ENCODE measurements around the gene AMD1.

Gene AMD1

GRCh38 chr6:110873981-110874879 lies at the start of gene AMD1:
AMD1 (plus strand) TSS chr6:110874785; CDS start chr6:110875106, 321 bp downstream.
- H2AFZ ChIP-seq (ENCODE audit: low read depth, low read length, severe bottlenecking) = peak within 1 kb of the TSS; percentile 69
- peak within 1 kb of the TSS; percentile 98 for H3K9ac ChIP-seq (ENCODE audit: low read length)
- H3K79me2 ChIP-seq (ENCODE audit: insufficient read depth, low read length) = peaks cover 46% of the 10 kb centered on the region
- H3K9me2 ChIP-seq (replicated peaks; ENCODE audit: insufficient read depth, low read length) = no peaks in the 10 kb centered on the region
- H4K20me1 ChIP-seq (ENCODE audit: low read depth, low read length) = peaks cover 20% of the 10 kb centered on the region
- H3K4me2 ChIP-seq (ENCODE audit: low read depth, low read length, poor library complexity, severe bottlenecking) = peak within 1 kb of the TSS; percentile 91
- no peaks in the 10 kb centered on the region for H3K27me3 ChIP-seq (ENCODE audit: low read length)
- H3K9me3 ChIP-seq (ENCODE audit: insufficient read depth, low read length) = no peaks in the 10 kb centered on the region
- TF ChIP-seq CTCF (IDR thresholded peaks at IDR 0.05; ENCODE audit: insufficient read depth, low read length, poor library complexity, severe bottlenecking) (no peak), EZH2phosphoT487 (conservative IDR thresholded peaks at IDR 0.05; ENCODE audit: low read length) (no peak)
- H3K36me3 ChIP-seq (ENCODE audit: low read length) = no peaks in the 10 kb centered on the region
- H3F3A ChIP-seq (ENCODE audit: insufficient read depth) = peaks cover 24% of the 10 kb centered on the region; the same call in 1 of the 2 replicates
- H3K27ac ChIP-seq (ENCODE audit: low read depth, low read length) = peak within 1 kb of the TSS; percentile 77
- peak within 1 kb of the TSS; percentile 84 for H3K4me3 ChIP-seq (ENCODE audit: insufficient read depth, low read length, poor library complexity, severe bottlenecking)

- no peaks in the 10 kb centered on the region for H3K27me3 ChIP-seq (ENCODE audit: low read length)
- TF ChIP-seq CTCF (IDR thresholded peaks at IDR 0.05; ENCODE audit: insufficient read depth, low read length, poor library complexity, severe bottlenecking) = no peak
- TF ChIP-seq EZH2phosphoT487 (conservative IDR thresholded peaks at IDR 0.05; ENCODE audit: low read length) = no peak
- H3K27ac ChIP-seq (ENCODE audit: low read depth, low read length) = no peak overlapping the region
- no peaks in the 10 kb centered on the region for H3K36me3 ChIP-seq (ENCODE audit: low read length)
- H3K9me3 ChIP-seq (ENCODE audit: insufficient read depth, low read length) = no peaks in the 10 kb centered on the region
- H3F3A ChIP-seq (ENCODE audit: insufficient read depth) = no peaks in the 10 kb centered on the region
- H3K9me2 ChIP-seq (replicated peaks; ENCODE audit: insufficient read depth, low read length) = no peaks in the 10 kb centered on the region
- no peak overlapping the region for H3K4me2 ChIP-seq (ENCODE audit: low read depth, low read length, poor library complexity, severe bottlenecking)
- no peak overlapping the region for H2AFZ ChIP-seq (ENCODE audit: low read depth, low read length, severe bottlenecking)
- H3K4me3 ChIP-seq (ENCODE audit: insufficient read depth, low read length, poor library complexity, severe bottlenecking) = no peak overlapping the region
- no peak overlapping the region for H3K9ac ChIP-seq (ENCODE audit: low read length)
- H4K20me1 ChIP-seq (ENCODE audit: low read depth, low read length) = no peaks in the 10 kb centered on the region
- no peaks in the 10 kb centered on the region for H3K79me2 ChIP-seq (ENCODE audit: insufficient read depth, low read length)
Measured at GRCh38 chr6:110826236-110827129, 48.1 kb upstream of the AMD1 start.

- H4K20me1 ChIP-seq (ENCODE audit: low read depth, low read length) = no peaks in the 10 kb centered on the region
- H3K79me2 ChIP-seq (ENCODE audit: insufficient read depth, low read length) = no peaks in the 10 kb centered on the region
- H3K27me3 ChIP-seq (ENCODE audit: low read length) = no peaks in the 10 kb centered on the region
- TF ChIP-seq EZH2phosphoT487 (conservative IDR thresholded peaks at IDR 0.05; ENCODE audit: low read length) (no peak), CTCF (IDR thresholded peaks at IDR 0.05; ENCODE audit: insufficient read depth, low read length, poor library complexity, severe bottlenecking) (no peak)
- H2AFZ ChIP-seq (ENCODE audit: low read depth, low read length, severe bottlenecking) = no peak overlapping the region
- no peaks in the 10 kb centered on the region for H3F3A ChIP-seq (ENCODE audit: insufficient read depth)
- no peaks in the 10 kb centered on the region for H3K9me3 ChIP-seq (ENCODE audit: insufficient read depth, low read length)
- H3K9ac ChIP-seq (ENCODE audit: low read length) = no peak overlapping the region
- no peak overlapping the region for H3K4me3 ChIP-seq (ENCODE audit: insufficient read depth, low read length, poor library complexity, severe bottlenecking)
- H3K9me2 ChIP-seq (replicated peaks; ENCODE audit: insufficient read depth, low read length) = no peaks in the 10 kb centered on the region
- H3K27ac ChIP-seq (ENCODE audit: low read depth, low read length) = no peak overlapping the region
- H3K4me2 ChIP-seq (ENCODE audit: low read depth, low read length, poor library complexity, severe bottlenecking) = no peak overlapping the region
- no peaks in the 10 kb centered on the region for H3K36me3 ChIP-seq (ENCODE audit: low read length)
Measured at GRCh38 chr6:110828396-110828795, 46.2 kb upstream of the AMD1 start.

Data from SU-DHL-6 (cell line).